HG03135 (cell line): ENCODE measurements around the gene ARID4B.
A peak's percentile ranks its signal among the peaks of the same experiment; 100 is the strongest.
"Not testable (repeated sequence)": the region's sequence is repeated elsewhere in the genome, so short reads cannot be mapped to it uniquely, and the experiment has no call there.

Source experiments
- ATAC-seq: cut with Tn5 transposase; IDR thresholded peaks from one replicate; pipeline ENCODE4 v1.9.1; 2021; ENCODE audit warnings: mild to moderate bottlenecking, moderate library complexity; ENCODE audit not compliant: unreplicated experiment

The ARID4B gene

DNA sequence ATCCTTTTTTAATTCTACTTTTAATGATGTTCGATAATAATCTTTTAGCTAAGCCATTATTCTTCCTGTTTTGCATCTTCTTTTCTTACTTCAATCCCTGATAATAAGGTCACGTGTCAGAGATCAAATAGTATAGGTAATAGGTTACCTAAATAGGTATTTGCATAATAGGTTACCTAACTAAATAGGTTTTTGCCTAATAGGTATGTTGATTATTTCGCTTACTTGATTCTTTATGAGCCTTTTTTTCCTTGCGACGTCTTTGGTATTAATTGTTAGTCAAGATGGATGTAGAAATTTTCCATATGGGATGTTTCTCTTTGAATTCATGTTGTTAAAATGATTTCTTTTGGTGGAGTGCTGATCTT, 2.9 kb upstream of the ARID4B start:
- ATAC-seq = no peak

DNA sequence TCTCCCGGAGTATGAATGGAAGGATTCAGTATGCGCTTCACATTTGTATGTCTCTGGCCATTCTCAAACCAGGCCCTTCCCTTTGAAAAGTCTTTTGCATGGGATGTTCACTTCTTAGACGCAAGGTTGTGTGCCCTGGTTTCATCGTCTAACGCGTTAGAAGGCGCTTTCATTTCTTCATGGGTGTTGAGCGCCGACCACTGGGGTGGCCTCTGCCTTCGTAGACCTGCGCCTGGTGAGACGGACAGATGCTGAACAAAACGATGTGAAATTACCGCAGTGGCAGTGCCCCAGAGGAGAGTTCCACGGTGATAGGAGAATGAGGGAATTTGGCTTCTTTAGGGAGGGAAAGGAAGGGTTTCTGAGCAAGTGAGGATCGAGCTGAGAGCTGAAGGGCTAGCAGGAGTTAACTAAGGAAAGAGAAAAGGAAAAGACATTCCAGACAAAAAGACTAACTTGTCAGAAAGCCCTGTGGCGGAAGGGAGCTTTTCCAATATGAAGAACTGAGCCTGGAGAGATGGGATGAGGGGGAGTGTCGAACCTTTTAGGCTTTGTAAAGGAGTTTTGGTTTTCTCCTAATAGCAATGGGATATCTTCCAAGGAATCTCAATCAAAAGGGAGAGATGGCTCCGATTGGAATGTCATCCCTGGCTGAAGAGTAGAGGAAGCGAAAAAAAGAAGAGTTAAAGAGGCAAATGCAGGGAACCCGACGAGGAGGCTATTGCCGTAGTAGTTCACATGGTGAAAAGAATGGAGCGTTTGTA, 1.3 kb upstream of the ARID4B start:
- ATAC-seq = peak; percentile 38

DNA sequence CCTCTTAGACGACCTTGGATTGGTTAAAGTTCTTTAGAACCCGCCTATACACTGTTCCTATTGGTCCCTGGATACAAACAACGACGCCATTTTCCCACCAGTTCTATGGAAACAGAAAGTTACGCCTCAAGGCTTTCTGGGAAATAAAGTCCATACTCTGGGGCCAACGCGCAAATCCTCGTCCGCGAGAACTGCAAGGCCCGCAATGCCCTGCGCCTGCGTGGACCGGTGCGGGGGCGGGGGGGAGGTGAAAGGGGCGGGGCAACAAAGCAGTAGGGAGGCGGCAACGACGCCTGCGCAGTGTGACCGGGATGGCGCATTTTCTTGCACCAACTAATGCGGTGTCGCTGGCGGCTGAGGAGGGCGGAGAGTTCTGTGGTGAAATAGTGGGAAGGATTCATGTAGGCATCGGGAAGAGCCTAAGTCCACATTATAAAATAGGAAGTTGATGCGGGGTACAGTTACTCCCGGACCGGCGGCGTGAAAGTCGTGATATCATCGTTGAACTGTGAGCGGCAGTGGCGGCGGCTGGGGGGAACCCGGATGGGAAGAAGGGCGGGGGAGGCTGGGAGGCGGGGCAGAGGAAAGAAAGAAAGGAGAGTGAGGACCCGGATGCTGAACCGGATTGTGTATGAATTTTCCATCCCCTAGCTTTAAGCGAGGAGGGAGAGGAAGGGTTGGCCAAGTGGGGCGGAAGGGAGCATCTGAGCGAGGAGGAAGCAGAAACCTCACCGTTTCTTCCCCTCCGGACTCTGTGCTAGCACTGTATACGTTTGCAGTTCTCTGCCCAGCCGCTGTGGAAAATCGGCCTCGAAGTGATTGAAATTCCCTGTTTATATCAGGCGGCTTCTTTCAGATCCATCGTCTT, 526 bp upstream of the ARID4B start, which contains the start of gene GGPS1:
TSS of gene GGPS1 (plus strand) at position 300 of the 868 bp plus-strand sequence. CDS start 6,695 bp downstream, outside the sequence.
- ATAC-seq = peak; percentile 65

DNA sequence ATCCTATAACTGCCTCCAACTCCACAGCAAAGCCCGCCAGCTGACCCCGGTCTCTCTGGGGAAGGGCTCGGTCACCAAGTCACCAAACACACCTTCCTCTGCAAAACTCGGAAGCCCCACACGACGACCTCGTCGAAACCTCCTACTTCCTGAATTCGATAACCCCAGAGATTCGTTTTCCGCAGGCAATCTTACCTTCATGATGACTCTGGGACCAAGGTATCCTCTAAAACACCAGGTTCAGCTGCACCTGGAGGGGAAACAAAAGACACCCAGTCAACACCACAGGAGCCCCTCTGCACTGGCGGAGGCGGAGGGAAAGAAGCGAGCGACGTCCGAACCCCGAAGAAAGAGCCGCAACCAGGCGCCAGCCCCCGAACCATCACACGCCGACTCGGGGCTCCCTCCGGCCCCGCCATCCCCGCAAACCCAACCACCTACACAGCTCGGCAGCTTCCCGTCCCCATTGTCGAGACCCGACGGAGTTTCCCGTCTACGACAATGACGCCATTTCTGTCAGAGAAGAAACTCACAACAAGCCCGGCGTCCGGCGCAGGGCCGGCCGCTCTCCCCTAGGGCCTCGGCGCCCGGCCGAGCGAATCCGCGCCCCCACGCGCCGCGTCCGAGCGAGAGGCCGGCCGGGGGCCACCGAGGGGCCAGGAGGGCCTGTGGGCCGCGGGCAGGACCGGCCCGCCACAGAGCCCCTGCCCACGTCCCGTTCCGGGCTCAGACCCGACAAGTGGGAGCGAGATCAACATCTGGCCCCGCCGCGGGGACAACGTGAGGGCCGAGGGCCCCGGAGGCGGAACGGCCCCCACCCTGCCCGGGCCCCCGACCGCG, 1.0 kb downstream of the ARID4B start:
- ATAC-seq = peak; percentile 26

DNA sequence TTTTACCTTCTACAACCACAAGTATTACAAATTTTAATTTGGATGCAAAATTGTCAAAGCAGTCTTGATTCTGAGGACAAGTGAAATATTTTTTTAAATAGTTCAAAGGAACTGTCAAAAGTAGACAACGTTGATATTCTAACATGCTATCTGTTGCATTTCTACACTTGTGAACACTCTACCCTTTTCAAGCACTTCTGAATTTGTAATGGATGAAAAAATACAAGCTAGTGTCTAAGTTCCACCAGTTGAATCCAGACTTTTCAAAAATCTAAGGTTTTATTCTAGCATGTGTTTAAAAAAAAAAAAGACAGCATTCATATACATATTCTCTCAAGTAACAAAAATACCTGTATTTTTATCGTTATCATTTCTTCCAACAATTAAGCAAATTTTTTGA, 2.1 kb downstream of the ARID4B start:
- ATAC-seq = no peak

DNA sequence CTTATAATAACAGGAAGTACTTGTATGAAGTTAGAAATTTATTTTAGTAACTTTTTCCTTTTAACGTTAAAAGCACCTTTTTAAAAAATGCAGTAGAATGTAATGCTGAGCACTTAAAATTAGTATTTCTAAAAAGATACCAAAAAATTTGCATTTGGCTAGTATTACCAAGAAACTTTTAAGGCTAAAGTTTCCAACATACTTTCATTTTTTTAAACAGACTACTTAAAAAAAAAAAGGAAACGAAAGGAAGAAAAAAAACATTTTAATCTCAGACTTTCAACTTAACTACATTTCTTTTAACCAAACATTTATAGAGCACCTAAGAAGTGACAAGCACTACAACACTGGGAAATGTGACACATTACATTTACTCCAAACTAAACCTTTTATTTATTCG, 2.8 kb downstream of the ARID4B start:
- no peak for ATAC-seq

DNA sequence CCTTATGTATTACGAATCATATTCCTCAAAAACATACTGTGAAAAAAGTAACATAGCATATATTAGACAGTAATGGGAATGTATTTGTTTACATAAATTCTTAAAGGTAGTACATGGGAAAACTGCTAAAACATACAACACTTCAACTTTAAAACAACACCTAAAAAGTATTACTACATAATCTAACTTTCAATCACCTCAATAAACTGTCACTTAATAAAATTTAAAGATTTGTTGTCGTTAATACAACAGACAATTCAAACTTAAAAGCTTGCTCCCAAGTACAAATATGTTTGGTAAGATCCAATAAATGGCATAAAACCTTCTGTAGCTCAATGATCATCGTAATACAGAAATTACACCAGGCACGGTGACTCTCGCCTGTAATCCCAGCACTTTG, 3.7 kb downstream of the ARID4B start:
- no peak for ATAC-seq

DNA sequence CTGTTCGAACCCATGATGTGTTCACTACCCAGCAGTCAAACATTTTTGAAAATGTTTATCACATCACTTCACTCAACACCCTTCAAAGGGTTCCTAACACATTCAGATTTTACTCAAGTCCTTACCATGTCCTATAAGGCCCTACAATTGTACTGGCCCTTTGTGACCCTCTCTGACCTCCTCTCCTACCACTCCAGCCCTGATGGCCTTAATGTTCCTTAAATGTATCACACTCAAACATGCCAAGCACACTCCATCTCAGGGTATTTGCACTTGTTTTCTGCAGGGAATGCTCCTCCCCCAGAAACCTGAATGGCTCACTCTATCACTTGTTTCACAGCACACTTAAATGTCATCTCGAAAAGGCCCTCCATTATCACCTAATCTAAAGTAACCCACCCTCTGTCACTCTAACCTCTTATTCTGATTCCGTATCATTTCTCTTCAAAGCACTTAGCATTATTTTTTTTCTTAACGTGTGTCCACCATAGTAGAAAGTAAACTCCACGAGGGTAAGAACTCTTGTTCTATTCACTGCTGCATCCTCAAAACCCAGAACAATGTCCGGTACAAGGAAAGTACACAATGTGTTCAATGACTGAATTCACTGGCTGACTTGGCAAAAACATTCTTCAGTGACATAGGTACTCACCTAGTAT, 7.3 kb downstream of the ARID4B start:
- ATAC-seq = no peak

DNA sequence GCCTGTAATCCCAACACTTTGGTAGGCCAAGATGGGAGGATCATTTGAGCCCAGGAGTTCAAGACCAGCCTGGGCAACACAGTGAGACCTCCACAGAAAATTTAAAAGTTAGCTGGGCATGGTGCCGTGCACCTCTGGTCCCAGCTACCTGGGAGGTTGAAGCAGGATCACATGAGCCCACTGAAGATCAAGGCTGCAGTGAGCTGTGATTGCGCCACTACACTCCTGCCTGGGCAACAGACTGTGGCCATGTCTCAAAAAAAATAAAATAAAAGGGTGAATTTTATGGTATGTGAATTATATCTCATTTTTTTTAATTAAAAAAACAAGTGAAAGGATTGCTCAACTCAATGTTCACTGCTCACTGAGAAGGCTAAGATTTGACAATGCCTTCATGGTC, 8.7 kb downstream of the ARID4B start:
- no peak for ATAC-seq

DNA sequence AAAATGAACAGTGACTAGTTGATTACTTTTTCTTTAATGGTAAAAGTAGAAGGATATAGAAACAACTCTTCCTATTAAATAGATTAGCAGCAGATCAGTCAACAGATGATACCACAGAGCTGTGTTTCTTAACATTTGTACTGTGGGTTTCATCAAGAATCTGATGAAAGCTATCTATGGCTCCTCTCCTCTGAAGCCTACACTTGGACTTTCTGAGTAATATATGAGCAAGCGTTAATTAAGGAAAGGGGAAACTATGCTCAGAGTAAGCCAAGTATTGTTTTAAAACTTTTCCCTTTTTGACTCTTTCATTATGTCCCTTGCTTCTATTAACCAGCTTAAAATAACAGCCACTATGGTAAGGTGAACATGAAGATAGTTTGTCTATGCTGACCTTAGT, 10.8 kb downstream of the ARID4B start:
- ATAC-seq = no peak

DNA sequence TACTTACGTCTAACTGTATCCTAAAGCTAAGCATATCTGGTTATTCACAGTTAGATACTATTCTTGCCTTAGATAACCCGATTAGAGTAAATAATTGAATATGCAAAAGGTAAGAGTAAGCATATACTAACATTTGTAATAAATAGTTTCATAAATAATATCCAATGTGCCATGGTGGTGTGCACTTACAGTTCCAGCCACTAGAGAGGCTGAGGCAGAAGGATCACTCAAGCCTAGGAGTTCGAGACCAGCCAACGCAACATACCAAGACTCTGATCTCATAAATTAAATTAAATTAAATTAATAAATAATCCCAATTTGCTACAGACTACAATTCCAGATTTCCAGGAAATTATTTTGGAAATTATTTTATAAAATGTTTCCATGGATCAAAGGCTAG, 12.2 kb downstream of the ARID4B start:
- no peak for ATAC-seq

DNA sequence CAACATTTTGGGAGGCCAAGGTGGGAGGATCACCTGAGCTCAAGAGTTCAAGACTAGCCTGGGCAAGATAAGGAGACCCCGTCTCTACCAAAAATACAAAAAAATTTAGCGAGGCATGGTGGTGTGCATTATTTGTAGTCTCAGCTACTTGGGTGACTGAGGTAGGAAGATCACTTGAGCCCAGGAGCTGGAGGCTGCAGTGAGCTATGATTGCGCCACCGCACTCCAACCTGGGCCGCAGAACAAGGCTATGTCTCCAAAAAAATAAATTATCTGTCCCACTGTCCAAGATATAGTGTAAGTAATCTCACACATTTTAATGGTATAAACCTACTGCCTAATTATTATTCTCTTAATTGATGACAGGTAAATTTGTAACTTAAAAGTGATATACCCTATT, 12.8 kb downstream of the ARID4B start:
- ATAC-seq = no peak

DNA sequence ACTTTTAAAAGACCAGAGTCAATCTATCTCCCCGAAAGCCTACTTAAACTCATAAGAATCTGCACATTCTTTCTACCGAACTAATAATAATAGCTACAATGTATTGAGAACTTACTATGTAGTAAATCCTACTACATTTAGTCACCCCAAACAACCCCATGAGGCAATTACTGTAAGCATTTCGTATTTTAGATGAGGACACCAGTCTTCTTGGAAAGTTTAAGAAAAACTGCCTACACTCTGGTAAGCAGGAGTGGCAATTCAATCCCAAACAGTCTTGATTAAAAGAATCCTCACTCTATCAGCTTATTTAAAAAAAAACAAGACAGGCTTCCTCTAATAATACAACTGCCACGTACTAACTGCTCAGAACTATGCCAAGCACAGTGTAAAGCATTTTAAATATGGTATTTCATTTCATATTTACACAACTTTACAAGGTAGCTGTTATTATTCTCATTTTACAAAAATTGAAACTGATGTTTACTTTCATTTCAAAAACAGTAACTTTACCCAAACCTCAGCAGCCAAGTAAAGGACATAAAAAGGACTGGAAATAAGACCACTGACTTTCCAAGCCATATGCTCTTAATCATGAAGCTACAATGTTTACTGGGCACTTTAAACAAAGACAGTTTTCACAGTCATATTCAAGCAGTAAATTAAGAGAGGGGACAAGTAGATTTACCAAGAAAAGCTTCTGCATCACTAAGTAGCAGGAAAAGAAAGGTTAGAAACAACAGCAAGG, 13.9 kb downstream of the ARID4B start:
- ATAC-seq = no peak

DNA sequence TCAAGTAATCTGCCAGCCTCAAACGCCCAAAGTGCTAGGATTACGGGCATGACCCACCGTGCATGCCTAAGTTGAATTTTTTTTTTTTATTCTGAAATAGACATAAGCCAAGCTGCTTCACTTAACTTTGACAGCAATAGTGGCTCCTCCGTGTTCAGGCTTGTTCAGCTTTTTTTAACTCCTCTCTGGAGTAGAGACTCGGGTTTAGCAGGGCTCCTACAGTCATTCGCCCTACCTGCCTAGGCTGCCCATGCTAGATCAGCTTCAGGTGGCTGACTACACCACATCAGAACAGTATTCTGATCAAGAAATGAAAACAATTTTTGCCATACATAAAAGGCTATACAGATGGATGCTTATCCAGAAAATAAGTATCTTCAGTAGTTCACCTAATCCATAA, 14.7 kb downstream of the ARID4B start:
- ATAC-seq = no peak

DNA sequence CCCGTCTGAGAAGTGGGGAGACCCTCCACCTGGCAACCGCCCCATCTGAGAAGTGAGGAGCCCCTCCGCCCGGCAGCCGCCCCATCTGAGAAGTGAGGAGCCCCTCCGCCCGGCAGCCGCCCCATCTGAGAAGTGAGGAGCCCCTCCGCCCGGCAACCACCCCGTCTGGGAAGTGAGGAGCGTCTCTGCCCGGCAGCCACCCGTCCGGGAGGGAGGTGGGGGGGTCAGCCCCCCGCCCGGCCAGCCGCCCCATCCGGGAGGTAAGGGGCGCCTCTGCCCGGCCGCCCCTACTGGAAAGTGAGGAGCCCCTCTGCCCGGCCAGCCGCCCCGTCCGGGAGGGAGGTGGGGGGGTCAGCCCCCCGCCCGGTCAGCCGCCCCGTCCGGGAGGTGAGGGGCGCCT, 18.8 kb downstream of the ARID4B start:
- not testable (repeated sequence) for ATAC-seq

DNA sequence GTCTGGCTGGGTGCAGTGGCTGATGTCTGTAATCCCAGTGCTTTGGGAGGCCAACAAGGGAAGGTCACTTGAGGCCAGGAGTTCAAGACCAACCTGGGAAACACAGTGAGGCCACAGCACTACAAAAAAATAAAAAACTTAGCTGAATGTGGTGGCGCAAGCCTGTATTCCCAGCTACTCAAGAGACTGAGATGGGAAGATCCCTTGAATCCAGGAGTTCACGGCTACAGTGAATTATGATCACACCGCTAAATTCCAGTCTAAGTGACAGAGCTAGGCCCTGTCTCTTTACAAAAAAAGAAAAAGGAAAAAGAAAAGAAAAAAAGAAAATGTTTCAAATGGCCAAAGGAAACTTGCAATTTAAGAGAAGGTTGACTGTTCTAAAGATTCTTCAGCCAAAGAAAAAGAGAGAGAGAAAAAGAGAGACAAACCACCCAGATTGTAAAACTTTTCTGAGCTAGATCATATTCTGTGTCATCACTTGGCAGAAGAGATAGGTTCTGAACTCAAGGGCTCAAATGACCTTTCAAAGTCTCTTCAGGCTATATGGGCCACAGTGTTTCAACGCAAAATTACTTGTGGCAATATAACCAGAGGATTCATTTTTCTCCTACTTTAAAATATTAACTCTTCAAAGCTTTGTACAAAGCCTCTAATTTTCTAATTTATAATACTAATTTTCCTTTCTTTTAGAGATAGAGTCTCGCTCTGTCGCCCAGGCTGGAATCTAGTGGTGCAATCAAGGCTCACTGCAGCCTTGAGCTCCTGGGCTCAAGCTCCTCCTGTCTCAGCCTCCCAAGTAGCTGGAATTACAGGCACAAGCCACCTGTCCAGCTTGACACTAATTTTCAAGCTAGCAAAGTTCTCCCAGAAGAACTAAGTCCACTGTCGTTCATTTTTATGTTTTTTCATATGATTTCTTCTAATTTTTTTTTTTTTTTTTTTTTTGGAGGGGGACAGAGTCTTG, 20.5 kb downstream of the ARID4B start:
- no peak for ATAC-seq

DNA sequence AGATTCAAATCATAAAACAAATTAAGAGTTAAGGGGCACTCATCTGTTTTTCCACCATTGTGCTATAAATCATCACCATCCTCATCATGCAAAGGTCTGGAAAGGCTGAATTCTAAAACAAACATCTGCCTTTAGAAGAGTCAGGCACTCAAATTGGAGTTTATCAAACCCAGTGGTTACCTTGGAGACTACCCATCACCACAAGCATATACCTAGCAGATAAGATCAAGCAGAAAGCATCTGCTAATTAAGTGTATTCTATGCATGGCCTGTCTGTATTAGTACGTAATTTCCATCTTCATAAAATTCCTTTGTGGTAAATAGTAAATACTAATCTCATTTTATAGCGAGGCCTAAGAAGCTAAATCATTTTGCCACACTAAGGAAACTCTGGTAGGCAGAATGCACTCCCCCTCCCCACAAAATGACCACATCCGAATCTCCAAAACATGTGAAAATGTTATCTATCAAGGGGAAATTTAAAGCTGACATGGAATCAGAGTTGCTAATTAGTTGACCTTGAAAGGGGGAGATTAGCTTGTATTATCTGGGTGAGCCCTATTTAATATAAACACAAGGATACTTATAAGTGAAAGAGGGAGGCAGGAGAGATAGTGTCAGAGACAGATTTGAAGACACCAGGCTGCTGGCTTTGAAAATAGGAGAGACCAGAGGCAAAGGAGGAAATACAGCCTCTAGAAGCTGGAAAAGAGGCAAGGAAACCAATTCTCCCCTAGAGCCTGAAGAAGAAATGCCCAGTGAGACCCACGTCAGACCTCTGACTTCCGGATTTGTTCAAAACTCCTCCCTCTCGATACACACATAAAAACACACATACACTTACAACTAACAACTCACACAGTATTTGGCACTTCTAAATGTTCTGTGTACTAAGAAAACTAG, 23.2 kb downstream of the ARID4B start:
- no peak for ATAC-seq

DNA sequence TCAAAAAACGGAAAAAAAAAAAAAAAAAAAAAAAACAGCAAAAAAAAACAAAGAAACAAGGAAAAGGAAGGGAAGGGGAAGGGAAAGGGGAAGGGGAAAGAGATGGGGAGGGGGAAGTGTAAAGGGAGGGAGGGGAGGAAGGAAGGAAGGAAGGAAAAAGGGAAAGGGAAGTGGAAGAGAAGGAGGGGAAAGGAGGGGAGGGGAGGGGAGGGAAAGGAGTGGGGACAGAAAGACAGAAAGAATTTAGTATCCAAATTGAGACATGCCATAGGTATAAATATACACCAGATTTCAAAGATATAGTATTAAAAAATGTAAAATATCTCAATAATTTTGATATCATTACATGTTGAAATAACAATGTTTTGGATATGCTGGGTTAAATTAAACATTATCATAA, 25.8 kb downstream of the ARID4B start:
- no peak for ATAC-seq
